Adrenal gland (tissue), 5 donors: Measurements from ENCODE around the gene CCL27.

Experiments used
- CTCF ChIP-seq, 6 experiments: fragments of 450-650 bp in 4 of 6; fragments of 200-600 bp in 2 of 6; sonication (generic) in 1 of 6; IDR thresholded peaks; 1 replicate in 5 of 6; 2 replicates in 1 of 6; pipeline versions ENCODE4 v1.5.1 to v1.8.0; 2016 to 2021; ENCODE audit warnings: antibody characterized with exemption in 6 of 6, mild to moderate bottlenecking in 2 of 6, moderate library complexity in 1 of 6
- POLR2A ChIP-seq, 2 donors: fragments of 450-650 bp; IDR thresholded peaks; one replicate each; pipeline ENCODE4 v1.6.1; 2017; ENCODE audit warnings: antibody characterized with exemption in 2 of 2, mild to moderate bottlenecking in 2 of 2, moderate library complexity in 1 of 2
- donor health status: DM: no; HTN: no; CAD: no.

GRCh38 chr9:34669809-34670562 is 7.5 kb upstream of the CCL27 start:
- no peak for TF ChIP-seq CTCF (IDR thresholded peaks at IDR 0.05)
- TF ChIP-seq POLR2A (IDR thresholded peaks at IDR 0.05) = no peak
